Effector CD4-positive, alpha-beta T cell (primary cell): ENCODE data around the gene SCAMP5.

Experiments used
- DNase-seq: peaks from one replicate; pipeline ENCODE4 v3.0.0-alpha.2; 2020

The SCAMP5 gene

DNA sequence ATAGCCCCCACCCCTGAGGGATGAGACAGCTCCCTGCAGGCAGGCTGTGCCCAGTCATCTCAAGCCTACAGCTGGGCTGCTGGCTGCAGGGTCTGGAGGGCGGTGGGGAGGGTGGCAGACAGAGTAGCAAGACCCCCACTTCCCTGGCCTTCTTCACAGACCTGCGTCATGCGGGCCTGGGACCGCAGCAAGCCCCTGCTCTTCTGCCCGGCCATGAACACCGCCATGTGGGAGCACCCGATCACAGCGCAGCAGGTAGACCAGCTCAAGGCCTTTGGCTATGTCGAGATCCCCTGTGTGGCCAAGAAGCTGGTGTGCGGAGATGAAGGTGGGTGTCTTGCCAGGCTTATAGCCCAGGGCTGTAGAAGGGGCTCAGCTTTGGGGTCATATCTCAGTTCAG is 53.0 kb downstream of the SCAMP5 start:
- no peak for DNase-seq

DNA sequence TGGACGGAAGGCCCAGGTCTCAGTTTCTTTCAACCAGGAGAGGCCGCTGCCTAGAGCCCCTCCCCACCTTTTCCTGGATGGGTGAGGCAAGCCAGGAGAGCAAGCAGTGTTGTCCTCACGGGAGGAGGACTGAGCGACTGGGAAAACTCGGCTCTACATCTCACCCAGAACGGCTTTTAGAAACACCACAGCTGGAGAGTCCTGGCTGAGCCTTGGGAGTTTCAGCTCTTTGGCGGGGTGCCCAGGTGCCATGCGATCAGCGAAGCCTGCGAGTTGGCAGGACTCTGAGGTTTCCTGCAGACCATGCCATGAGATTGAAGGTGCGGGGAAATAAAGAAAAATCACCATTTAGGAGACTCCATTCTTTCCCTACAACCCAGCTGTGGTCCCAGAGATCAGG is 54.0 kb downstream of the SCAMP5 start:
- DNase-seq = no peak

DNA sequence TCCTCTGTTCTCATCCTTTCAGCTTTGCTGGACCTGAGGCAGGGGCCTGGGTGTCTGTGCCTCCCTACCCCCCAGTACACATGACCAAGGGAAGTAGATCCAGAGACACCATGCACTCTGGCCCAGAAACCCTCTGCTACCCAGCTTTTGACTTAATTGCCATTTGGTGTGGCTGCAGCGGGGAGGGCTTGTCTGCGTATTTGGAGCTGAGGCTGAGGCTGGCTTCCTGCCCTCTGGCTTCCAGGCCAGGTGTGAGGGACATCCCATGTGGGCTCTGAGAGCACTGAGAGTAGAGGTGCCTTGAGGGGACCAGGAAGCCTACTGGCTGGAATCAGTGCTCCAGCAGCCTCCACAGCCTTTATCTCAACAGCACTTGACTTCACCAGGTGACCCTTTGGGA is 54.9 kb downstream of the SCAMP5 start:
- DNase-seq = no peak

DNA sequence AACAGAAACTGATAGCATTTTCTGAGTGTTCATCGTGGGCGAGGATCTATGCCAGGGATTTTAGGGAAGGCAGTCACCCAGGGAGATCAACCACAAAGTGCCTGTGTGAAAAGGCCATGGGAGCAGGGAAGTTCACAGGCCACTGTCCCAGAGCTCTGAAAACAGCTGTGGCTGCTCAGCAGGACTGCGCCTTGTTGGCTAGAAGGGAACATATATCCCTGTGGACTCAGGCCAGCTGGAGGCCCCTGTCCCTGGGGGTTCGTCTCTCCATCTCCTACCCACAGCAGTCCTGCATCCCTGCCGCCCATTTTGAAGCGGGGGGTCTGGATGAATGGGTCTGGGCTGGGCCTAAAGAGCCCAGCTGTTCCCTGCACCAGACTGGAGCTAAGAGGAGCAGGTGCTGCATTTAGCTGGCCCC is 55.8 kb downstream of the SCAMP5 start:
- DNase-seq = no peak

- no peak for DNase-seq
These were observed 56.3 kb downstream of the SCAMP5 start for GRCh38 chr15:75051711-75052110.

GRCh38 chr15:75052972-75053747 is 57.8 kb downstream of the SCAMP5 start:
- no peak for DNase-seq

- no peak for DNase-seq
These were observed 58.4 kb downstream of the SCAMP5 start for GRCh38 chr15:75053748-75054125.

DNA sequence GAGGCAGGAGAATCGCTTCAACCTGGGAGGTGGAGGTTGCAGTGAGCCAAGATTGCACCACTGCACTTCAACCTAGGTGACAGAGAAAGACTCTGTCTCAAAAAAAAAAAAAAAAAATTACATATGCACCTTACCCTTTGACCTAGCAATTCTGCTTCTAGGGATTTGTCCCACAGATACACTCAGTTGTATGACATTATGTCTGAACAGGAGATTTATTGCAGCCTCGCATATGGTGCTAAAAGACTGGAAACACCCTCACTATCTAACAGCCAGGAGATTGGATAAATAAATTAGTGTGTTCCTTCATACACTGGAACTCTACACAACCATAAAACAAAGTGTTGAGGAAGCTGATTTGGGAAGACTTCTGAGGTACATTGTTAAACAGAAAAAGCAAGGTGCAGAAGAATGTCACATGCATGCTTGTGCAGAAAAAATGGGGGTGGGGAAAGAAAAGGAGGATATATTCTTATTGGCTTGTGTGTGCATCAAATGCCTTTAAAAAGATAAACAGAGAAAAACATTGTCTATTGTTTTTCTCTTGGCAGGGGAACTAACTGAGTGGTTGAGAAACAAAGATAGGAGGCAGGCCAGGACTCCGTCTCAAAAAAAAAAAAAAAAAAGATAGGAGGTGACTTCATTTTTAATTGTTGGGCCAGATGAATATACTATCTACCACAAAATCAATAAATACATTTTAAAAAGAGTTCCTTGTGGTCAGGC is 59.0 kb downstream of the SCAMP5 start:
- no peak for DNase-seq

- no peak for DNase-seq
These were observed 60.7 kb downstream of the SCAMP5 start for GRCh38 chr15:75056036-75056435.

DNA sequence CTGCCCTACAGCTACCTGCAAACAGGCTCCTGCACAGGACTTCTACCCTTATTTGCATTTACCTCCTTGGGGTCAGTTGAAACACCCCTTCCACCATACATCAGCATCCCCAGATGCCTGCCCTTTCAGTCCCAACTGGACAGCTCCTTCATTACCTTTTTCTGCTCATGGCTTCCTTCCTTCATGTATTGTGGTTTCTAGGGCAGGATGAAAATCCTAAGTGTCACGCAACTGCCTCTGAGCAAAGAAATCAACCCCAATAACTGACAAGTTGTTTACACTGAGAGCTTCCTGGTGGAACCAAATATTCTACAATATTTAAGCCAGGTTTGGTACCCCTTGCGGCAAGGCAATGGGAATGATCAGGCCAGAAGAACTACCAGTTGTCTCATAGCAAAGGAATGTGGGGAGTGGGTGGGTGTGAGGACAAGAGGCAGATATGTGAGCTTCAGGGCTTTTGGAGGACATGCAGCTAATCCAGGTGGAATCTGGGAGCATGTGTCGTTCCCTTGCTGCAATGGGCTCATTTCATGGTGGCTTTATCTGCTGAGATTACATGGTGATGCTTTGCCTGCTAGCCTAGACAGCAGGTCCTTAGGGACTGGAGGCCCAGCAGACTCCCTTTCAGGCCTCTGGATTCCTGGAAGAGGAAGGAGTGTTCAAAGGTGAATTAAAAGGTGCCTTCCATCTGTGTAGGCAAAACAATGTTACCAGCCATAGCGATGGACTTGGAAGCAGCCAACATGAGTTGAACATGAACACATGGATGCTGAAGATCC is 63.0 kb downstream of the SCAMP5 start:
- no peak for DNase-seq

GRCh38 chr15:75059607-75060006 is 64.2 kb downstream of the SCAMP5 start:
- no peak for DNase-seq

DNA sequence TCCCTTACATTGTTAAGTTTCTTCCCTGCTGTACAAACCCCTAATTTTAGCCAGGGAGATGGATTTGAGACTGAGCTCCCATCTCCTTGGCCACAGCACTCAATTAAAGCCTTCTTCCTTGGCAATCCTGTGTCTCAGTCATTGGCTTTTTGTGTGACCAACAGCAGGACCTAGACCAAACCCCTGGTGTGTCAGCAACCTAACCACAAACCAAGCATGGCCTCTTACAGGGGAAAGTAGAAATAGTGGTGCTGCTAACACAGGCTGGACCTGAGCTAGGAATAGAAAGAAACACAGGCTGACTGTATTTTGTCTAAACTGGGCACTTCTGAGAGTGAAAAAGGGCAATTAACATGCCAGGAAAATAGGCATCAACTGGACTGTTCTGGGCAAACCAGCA is 65.9 kb downstream of the SCAMP5 start:
- no peak for DNase-seq

DNA sequence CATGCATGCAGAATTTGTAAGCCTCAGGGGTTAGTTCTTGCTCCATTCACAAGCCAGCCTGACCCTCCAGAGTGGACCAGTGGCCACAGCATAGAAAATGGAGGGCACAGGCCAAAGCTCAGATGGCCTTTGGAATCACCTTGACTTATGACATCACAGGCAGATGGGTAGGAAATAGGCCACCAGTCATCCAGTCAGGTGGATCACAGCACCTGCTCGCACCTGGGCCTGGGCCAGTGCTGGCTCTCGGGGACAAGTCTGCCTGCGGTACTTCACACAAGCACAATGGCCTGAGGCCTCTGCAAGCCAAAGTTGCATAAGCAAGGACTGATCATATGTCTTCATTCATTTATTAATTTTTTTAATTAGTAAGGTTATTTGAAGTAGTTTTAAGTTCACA is 67.3 kb downstream of the SCAMP5 start:
- DNase-seq = no peak

DNA sequence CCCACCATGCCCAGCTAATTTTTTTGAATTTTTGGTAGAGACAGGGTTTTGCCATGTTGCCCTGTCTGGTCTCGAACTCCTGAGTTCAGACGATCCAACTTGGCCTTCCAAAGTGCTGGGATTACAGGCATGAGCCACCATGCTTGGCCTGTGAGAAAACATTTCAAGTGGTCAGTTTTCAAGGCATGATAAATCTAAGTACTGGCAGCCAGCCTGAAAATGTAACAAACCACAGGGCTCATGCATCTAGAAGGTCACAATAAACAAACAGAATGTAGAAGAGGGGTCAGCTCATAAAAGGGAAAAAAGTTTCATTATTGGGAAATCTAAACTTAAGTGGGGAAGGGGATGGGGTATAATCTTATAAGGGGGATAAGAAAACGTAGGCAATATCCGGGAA is 68.0 kb downstream of the SCAMP5 start:
- no peak for DNase-seq

DNA sequence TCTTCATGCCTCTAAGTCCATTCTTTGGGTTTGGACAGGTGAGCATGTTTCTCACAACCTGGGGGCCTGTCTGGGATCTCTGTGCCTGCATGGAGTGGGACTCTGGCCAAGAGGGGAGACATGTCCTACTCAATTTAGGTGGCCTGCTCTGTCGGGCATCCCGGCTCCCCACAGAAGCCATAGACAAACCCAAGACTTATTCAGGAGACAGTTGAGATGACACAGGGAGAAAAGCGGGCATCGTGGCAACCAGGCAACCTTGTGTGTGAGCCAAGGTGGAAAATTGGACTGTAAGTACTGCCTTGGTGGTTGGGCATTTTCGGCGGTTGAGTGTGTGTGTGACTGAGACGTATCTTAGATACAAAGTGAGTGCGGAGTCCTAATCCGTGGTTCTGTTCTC is 68.5 kb downstream of the SCAMP5 start:
- no peak for DNase-seq

GRCh38 chr15:75064846-75065245 is 69.5 kb downstream of the SCAMP5 start:
- DNase-seq = no peak

DNA sequence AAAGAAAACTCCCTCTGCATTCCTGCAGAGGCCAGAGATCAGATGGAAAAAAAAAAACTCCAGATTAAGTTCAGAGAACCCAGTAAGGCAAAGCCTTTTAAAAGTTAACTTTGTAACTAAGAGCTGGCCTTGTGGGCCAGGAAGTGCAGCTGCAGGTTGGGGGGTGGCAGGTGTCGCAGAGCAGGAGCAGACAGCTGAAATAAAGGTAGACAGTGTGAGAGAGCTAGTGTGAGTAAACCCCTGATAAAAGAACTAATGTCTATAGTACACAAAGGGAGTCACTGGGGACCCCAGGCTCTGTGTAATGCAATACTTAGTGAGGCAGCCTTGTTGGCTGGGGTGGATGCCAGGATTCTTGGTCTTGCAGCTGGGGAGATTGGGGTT is 70.1 kb downstream of the SCAMP5 start:
- DNase-seq = no peak

- no peak for DNase-seq
These were observed 70.6 kb downstream of the SCAMP5 start for GRCh38 chr15:75065851-75066509.

DNA sequence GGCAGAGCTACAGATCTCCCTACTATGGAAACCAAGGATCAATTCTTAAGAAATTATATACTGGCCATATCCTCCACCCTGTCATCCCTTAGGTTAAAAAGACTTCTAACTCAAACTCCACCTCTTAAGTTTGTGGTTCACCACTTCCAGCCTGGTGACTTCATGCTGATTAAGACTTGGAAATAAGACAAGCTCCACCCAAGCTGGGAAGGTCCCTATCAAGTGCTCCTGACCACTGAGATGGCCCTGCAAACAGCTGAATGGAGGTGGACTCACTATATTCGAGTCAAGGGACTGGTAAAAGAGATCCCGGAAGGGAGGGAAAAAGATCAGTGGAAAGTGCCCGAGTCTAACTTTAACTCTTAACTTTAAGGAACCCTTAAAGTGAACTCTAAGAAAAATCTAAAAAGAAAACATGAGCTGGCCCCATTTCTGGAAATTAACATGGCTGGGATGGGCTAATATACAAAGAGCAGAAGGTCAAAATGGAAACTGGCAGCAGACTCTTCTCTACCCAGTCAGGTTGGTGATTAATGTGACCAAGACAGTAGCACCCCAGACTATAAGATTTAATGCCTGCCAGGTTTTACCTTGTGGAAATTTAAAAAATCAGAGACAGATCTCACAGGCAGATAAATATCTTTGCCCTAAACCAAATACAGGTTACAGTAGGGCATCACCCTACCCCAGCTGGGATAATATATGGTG is 71.9 kb downstream of the SCAMP5 start:
- no peak for DNase-seq

- no peak for DNase-seq
These were observed 73.4 kb downstream of the SCAMP5 start for GRCh38 chr15:75068748-75069147.

GRCh38 chr15:75069301-75069925 is 74.0 kb downstream of the SCAMP5 start:
- no peak for DNase-seq

DNA sequence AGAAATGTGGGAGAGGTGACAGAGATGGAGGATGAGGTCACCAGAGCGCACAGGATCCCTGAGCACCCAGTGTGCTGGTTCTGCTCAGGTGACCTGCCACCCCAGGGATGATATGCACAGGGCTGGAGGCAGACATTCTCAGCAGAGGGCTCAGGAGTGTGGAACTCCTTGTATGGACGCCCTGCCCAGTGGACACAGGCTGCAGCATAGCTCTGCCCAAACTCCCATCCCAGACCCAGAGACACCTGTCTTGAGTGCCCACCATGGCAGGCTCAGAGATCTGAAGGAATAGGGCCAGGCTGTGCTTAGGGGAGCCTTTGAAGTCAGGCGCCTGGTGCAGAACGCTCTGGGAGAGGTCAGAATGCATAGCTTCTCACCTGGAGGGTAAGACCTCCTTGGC is 75.3 kb downstream of the SCAMP5 start:
- no peak for DNase-seq
